IPS-11a (cell line): ENCODE measurements around the gene MFSD6.

ENCODE experiments used
- H3K4me3 ChIP-seq: one replicate; pipeline ENCODE4 v1.5.1; 2013; ENCODE audit warnings: low read depth, low read length, control low read depth

Gene MFSD6

DNA sequence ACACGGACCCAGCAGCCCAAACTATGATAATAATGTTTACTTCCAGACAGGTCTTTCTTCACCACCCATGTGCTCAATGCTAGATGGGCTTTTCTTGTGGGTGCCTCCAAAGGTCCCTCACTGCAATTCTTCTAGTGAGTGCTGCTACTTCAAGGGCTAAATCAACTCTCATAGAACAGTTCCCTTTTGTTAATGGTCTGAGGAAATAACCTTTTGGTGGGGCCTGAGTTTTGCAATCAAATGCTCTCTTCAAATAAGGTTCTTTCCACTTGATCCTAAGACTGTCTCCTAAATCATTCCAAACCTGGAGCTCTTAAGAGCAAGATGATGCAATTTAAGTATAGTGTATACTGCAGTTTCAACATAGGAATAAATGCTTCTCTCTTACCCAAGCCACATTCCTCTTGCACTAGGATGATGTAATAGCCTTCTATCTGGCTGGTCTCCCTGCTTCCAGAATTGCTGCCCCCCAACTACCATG is 120.4 kb downstream of the MFSD6 start:
- H3K4me3 ChIP-seq, result no peak overlapping the region

DNA sequence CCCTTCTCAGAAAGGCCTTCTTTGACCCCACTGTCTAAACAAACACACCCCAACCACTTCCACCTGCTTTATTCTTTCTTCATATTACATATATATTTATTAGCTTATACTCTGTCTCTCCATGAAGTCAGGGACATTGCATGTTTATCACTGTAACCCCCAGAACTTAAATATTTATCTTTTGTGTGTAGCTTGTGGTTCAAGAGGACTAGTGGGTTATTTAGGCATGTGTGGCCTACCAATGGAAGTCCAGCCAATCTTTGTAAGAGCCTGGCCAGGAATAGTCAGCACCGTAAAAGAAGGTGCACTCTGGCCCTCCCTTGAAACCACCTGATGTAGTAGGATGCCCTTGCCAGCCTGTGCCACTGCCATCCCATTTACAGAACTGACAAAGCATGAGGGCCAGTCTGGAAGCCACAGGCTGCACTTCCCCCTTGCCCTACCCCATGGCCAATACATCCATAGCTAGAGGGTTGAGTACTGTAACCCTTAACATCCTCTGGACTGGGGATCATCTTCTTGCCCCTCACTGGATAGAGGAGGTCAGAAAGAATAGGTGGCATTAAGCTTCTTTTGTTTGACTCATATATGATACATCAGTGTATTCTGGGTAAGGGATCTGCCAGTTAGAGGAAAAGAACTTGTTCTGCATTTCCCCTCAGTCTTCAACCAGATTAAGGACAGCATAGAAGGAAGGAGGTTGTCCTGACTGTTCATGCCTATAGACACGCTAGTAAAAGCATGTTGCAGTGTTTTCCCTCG is 121.5 kb downstream of the MFSD6 start:
- H3K4me3 ChIP-seq, result no peak overlapping the region

DNA sequence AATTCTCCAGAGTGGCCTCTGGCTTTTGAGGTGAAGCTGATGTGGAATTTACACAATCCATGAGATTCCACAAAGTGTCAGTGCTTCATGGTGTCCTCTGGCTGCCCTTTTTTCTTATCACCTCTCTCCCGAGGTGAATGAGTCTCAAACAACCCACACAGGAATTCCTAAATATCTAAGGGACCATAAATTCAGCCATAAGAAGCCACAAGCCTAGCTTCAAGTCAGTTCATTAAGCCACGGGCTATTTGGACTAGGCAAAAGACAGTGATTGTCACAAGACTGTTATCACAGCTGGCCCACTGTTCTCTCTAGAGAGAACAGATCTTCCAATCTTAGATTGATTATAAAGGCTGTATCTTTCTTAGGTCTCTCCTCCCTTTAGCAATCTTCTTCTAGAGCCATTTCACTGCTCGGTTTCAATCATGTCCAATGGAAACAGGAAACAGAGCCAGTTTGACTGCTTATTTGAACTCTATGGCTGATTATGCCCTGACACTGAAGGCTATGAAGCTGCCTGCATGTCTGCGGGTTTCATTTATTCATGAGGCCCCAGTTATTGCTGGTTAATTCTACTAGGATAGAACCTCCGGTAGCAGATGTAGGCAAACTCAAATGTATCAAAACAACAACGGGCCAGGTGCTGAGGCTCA is 122.2 kb downstream of the MFSD6 start:
- H3K4me3 ChIP-seq, result no peak overlapping the region

DNA sequence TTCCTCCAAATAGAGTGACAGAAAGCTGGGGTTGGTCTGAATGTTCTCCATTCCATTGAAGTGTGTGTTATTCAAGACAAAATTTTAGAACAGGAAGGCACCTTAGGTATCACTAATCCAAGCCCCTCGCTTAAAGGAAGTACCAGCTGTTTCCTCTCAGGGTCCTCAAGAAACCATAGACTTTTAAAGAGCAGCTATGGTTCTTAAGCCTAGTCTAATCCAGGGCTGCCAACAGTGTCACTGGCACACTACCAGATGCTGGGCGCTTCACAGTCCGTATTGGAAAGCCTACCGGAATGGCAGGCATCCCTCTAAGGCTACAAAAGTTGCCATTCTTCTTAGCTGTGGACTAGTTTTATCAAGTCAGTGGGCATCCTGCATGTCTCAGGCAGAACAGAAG is 124.4 kb downstream of the MFSD6 start:
- no peak overlapping the region for H3K4me3 ChIP-seq

DNA sequence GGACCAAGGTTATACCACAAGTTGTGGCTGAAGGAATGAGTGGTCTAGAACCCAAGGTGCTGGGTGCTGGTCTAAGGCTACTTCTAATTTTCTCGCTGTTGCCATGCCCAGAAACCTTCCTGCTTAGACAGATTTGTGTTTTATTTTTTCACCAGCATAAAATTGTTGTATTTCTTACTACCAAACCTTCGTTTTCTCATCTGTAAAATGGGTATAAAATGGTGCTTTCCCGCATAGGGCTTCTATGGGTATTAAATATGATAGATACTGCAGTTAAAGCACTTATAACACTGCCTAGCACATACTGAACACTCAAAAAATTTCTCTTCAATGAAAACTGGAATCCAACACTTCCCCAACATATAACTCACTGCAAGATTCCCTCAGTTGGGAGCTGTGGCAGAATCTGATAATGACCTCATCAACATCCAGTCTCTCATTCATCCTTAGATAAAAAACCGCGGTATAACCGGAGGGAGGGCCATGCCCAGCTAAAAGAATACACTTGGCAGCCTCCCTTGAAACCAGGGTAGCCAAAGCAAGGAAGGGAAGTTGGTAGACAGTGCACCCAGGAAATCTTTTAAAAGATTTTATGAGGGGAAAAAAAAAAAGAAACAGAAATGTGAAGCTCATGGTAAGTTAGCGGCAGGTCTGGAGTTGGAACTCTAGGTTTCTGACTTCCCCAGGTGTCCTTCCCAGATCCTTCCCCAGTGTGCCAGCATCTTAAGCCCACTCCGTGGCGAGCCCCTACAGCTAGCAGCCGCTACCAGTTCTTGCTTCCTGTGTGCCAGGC is 125.2 kb downstream of the MFSD6 start:
- peak overlapping the region; percentile 60 for H3K4me3 ChIP-seq

DNA sequence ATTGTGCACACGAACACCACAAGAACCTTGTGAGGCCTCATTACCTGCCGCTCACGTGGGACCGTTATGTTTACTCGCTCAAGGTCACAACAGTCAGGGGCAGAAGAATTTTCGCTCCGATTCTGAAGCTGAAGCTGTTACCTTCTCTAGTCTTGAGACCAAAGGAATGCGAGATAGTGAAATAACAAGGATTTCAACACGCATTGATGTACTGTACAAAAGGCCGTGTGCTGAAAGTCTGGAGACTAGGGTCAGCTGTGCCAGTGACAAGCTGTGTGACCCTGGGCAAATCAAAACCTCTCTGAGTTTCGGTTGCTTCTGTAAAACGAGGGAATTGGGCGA is 125.8 kb downstream of the MFSD6 start:
- peak overlapping the region; percentile 60 for H3K4me3 ChIP-seq

DNA sequence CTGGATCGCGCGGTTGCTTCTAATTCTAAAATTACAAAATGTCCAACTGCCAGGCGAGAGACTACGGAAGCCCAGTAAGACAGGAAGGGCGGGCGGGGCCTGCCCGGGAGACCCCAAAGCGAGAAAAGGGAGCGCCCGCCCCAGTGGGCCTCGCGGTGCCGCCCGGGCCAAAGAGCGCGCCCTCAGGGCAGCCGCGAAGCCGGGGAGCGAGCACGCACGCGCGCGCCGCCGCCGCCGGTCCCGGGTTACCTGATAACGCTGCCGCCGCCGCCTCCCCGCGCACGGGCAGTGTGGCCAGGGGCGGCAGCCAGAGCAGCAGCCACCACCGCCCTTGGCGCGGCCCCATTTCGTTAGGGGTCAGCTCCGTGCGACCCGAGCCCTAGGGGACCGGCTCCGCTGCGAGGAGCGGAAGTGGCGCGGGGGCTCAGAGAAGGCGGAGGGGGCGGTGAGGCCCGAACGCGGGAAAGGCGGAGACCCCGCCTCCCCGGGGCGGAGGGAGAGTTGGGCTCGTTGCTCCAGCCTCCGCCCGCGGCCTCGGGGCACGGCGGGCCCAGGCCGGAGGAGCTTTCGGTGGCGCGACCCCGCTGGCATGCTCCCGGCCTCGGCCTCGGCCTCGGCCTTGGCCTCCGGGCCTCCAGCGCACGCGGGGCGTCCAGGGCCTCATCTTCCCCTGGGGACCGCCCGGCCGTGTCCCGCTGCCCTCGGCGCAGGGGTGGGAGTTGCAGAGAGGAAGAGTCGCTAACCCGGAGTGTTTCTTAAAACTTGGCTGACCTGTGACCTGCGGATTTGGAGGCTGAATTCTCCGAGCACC is 126.4 kb downstream of the MFSD6 start, which contains the start of gene NEMP2:
Gene NEMP2 (minus strand): TSS at position 413 of the 811 bp plus-strand sequence. CDS start 67 bp downstream, at position 346.
- H3K4me3 ChIP-seq, result peak within 1 kb of the TSS; percentile 60

DNA sequence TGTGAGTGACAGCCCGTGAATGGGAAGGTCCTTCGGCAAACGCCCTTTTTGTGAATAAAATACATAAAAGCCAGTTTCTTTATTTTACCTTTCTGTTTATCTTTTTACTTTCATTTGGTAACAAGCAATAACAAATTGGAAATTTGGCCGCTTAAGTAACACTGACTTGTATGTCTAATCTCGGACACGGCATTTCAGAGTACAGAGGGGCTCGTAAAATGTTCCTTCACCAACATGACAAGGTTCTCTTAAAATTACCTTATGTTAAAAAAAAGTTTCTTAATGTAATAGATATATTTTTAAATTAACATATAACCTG is 126.9 kb downstream of the MFSD6 start:
- peak overlapping the region; percentile 60 for H3K4me3 ChIP-seq

DNA sequence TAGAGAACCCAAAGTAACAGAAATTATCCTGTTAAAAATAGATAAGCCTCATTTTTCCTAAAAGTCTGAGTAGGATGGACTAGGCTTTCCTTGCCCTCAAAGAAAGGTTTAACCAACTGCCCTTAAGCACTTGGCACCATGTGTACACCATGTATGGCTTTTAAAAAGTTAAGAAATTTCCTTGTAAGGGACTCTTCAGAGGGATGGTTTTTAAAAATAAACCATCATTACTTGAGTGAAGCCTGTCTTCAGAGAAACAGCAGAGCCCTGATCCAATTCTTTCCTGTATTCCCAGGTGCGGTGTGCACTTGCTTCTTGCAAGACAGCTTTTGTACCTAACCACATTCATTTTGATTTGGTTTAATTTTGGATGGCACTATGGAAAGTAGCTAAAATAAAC is 127.4 kb downstream of the MFSD6 start:
- peak overlapping the region; percentile 60 for H3K4me3 ChIP-seq

DNA sequence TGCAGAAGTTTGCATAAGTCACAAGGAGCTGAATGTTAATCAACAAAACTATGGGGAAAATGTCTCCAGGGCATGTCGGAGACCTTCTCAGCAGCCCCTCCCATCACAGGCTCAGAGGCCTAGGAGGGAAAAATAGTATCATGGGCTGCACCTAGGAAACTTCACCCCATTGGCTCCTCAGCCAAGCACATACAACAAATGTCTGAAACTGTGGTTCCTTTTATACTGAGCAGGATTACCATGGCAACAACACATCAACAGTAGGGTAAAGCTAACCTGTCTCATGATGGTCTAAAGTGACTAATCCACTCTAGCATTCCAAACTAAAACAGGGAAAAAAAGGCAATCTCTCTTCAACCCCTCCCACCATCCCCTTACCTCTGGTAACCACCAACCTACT is 129.6 kb downstream of the MFSD6 start:
- no peak overlapping the region for H3K4me3 ChIP-seq

DNA sequence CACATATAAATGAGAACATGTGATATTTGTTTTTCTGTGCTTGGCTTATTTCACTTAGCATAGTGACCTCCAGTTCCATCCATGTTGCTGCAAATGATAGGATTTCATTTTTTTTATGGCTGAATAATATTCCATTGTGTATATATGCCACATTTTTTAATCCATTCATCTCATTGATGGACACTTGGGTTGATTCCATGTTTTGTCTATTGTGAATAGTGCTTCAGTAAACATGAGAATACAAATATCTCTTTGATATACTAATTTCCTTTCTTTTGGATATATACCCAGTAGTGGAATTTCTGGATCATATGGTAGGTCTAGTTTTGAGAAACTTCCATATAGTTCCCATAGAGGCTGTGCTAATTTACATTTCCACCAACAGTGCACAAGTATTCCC is 130.0 kb downstream of the MFSD6 start:
- H3K4me3 ChIP-seq, result no peak overlapping the region

DNA sequence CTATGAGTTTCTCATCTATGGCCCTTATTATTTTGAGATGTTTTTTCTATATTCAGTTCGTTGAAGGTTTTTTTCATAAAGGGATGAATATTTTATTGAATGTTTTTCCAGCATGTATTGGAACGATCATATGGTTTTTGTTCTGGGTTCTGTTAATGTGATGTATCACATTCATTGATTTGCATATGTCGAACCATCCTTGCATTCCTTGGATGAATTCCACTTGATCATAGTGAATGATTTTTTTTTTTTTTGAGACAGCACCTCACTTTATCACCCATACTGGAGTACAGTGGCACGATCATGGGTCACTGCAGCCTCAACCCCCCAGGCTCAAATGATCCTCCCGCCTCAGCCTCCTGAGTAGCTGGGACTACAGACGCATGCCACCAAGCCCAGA is 131.9 kb downstream of the MFSD6 start:
- no peak overlapping the region for H3K4me3 ChIP-seq

DNA sequence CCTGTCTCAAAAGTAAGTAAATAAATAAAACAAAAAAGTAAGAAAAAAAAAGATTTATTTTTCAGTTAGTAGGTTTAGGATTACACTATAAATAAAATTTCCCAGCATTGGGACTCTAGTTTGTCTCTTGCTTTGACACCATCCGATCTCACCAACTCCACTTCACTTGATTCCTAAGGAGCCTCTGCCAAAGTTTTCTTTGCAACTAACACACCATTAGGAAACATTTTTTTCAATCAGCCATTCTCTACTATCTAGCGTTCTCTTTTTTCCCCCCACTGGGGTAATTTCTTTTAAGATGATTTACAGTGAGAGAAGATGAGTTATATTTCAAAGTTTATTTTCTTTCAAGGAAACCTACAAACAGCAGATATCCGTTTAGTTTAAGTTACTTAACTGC is 136.9 kb downstream of the MFSD6 start:
- H3K4me3 ChIP-seq, result no peak overlapping the region

DNA sequence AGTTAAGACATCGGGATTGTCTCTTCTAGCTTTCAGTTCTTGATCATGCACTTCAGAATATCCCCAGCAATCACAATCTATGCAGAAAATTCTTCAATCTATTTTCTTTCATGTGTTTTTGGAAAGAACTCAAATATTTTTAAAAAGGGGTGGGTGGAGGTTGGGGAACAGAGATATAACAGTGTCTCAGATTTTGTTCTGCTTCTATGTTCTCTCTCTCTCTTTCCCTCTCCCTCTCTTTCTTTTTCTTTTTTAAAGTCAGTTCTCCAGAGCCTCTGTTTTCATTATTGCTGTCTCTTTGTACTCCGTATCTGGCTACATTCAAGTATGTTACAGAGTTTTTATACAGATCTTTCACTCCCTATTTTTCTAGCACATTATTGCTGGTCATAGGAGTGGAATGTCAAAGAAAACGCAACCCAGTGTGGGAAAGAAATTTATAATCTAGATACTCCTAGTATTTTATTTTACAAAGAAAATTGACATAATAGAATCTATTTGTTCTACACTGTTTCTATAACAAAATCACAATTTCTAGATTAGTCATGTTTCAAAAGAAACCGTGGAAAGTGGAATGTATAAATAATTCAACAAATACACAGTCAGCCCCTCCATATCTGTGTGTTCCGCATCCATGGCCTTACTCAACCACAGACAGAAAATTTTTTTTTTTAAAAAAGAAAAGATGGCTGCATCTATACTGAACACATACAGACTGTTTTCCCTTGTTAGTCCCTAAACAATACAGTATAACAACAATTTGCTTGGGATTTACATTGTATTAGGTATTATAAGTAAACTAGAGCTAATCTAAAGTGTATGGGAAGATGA is 137.6 kb downstream of the MFSD6 start:
- no peak overlapping the region for H3K4me3 ChIP-seq

DNA sequence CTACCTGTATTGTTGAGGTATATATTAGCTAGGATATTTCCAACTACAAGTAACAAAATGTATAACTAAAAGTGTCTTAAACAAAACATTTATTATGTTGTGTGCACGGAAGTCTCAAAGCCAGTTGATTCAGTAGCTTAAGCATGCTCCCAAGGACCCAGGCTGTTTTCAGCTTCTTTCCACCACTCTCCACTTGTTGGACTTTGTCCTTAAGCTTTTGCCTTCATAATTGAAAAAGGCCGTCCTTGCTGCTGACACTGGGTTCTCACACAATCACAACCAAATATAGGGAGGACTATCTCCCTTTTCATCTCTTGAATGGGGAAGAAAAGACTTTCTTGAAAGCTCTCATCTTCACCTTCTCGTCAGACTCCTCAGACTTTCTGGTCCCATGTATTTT is 138.6 kb downstream of the MFSD6 start:
- H3K4me3 ChIP-seq, result no peak overlapping the region

DNA sequence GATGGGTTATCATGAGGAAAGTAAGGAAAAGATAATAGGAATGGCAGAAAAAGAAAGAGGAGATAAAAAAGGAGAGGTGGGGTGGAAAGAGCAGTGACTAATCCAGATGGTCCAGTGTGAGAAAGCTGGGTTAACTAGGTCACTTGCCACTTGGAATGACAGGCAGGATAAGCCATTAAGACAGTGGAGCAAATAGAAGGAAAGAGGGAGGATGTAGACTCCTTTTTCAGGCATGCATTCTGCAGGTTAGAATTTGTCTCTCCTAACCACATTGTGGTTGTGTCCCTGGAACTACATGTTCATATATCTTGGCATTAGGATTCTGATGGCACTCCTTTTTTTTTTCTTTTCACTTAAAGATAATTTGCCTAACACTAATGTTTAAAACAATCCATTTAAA is 139.7 kb downstream of the MFSD6 start:
- H3K4me3 ChIP-seq, result no peak overlapping the region

DNA sequence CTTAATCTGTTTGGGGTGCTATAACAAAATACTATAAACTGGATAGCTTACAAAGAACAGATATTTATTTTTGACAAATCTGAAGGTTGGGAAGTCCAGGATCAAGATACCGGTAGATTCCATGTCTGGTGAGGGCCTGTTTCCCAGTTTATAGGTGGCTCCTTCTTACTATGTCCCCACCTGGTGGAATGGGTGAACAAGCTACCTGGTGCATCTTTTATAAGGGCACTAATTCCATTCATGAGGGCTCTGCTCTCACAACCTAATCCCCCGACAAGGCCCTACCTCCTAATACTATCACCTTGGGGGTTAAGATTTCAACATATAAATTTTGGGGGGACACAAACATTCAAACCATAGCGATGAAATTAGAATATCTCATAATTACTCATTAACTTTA is 142.0 kb downstream of the MFSD6 start:
- no peak overlapping the region for H3K4me3 ChIP-seq
